Measurements from ENCODE around the gene OR10P1. TPM values are rescaled to one million over a fixed set of nuclear protein-coding genes. Genes with fewer than 3 reads are reported as not detected.
"Not testable (repeated sequence)": the region's sequence is repeated elsewhere in the genome, so short reads cannot be mapped to it uniquely, and the experiment has no call there.

Gene OR10P1, protein sequence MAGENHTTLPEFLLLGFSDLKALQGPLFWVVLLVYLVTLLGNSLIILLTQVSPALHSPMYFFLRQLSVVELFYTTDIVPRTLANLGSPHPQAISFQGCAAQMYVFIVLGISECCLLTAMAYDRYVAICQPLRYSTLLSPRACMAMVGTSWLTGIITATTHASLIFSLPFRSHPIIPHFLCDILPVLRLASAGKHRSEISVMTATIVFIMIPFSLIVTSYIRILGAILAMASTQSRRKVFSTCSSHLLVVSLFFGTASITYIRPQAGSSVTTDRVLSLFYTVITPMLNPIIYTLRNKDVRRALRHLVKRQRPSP
- not detected for total RNA-seq
- long read RNA-seq: 0 reads

DNA sequence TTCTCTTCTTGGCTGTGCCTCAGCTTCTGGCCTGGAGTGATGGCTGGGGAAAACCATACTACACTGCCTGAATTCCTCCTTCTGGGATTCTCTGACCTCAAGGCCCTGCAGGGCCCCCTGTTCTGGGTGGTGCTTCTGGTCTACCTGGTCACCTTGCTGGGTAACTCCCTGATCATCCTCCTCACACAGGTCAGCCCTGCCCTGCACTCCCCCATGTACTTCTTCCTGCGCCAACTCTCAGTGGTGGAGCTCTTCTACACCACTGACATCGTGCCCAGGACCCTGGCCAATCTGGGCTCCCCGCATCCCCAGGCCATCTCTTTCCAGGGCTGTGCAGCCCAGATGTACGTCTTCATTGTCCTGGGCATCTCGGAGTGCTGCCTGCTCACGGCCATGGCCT lies at the start of gene OR10P1:
Gene OR10P1 (plus strand): TSS at position 40 of the 400 bp plus-strand sequence. CDS start 0 bp downstream, at position 40.
- Histone ChIP-seq H3K4me1 (peaks cover 31% of the 10 kb centered on the region), H3K27me3 (ENCODE audit: low read depth) (peaks cover 5% of the 10 kb centered on the region), H3K36me3 (no peaks in the 10 kb centered on the region), H3K27ac (replicated peaks) (peak within 1 kb of the TSS; percentile 80), H3K9me3 (replicated peaks) (no peaks in the 10 kb centered on the region), H3K4me3 (no peak within 1 kb of the TSS)
- TF ChIP-seq, protein P1, sequence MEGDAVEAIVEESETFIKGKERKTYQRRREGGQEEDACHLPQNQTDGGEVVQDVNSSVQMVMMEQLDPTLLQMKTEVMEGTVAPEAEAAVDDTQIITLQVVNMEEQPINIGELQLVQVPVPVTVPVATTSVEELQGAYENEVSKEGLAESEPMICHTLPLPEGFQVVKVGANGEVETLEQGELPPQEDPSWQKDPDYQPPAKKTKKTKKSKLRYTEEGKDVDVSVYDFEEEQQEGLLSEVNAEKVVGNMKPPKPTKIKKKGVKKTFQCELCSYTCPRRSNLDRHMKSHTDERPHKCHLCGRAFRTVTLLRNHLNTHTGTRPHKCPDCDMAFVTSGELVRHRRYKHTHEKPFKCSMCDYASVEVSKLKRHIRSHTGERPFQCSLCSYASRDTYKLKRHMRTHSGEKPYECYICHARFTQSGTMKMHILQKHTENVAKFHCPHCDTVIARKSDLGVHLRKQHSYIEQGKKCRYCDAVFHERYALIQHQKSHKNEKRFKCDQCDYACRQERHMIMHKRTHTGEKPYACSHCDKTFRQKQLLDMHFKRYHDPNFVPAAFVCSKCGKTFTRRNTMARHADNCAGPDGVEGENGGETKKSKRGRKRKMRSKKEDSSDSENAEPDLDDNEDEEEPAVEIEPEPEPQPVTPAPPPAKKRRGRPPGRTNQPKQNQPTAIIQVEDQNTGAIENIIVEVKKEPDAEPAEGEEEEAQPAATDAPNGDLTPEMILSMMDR (IDR thresholded peaks at IDR 0.05; ENCODE audit: borderline replicate concordance): no peak
- DNase-seq: no peak
- intact Hi-C loops (cut with micrococcal nuclease): no loop called here

DNA sequence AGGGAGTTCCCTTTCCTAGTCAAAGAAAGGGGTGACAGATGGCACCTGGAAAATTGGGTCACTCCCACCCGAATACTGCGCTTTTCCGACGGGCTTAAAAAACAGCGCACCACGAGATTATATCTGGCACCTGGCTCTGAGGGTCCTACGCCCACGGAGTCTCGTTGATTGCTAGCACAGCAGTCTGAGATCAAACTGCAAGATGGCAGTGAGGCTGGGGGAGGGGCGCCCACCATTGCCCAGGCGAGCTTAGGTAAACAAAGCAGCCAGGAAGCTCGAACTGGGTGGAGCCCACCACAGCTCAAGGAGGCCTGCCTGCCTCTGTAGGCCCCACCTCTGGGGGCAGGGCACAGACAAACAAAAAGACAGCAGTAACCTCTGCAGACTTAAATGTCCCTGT lies 46.5 kb upstream of the OR10P1 start:
- H3K9me3 ChIP-seq (replicated peaks); H3K4me1 ChIP-seq; H3K36me3 ChIP-seq; intact Hi-C loops (cut with micrococcal nuclease); H3K27ac ChIP-seq (replicated peaks); DNase-seq; H3K4me3 ChIP-seq: not testable (repeated sequence)
- peaks cover 11% of the 10 kb centered on the region for H3K27me3 ChIP-seq (ENCODE audit: low read depth)

DNA sequence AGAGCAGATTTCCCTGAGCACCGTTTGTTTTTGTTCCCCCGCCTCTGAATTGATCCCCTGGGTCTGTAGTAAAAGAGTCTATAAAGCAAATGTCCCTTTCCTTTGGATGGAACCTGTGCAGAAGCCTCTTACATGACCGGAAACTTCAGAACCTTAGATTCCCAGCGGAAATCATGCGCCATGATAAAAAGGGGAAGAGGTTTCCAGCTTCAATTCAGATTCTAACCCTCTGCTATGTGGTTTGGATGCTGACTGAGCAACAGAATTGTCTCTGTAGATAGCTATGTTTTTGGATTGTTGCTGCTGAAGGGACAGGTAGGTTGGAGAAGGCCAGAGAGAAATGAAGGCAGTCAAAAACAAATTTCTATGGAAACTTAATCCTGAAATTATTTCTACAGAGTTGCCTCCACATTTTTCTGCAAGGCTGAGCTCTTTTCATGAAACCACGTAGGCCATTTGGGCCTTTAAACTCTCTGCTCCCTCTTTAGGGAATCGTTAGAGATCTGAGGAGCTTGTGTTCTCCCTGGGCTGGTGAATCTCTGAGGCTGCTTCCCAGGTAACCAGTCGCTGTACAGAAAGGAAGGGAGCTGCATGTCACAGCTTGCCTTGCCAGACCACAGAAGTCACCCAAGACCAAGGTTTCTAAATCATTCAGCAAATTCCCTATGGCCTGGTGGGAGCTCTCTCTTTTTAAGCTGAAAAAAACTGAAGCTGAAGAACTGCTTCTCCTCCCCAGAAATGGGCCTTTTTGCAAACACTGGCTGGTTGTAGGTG lies 28.7 kb upstream of the OR10P1 start:
- TF ChIP-seq, protein P1 (IDR thresholded peaks at IDR 0.05; ENCODE audit: borderline replicate concordance): no peak

DNA sequence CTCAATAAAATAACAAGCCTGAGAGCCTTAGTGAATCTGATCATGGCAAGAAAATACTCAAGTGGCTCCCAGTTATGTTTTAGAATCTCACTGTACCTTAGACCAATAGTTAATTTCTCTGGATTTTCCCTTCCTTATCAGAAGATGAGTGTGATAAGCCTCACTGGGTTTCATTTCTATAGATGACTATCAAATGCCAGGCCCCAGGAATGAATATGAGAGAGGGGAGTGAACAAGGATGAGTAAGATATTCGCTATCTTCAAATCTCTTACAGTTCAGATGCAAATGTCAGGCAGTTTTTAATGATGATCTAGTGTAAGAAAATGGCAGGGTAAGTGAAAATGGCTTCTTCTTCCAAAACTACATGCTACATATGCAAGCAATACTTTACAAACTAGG lies 26.1 kb upstream of the OR10P1 start:
- Histone ChIP-seq H3K27ac (replicated peaks) (no peak overlapping the region), H3K4me1 (no peaks in the 10 kb centered on the region), H3K36me3 (no peaks in the 10 kb centered on the region), H3K9me3 (replicated peaks) (peaks cover 17% of the 10 kb centered on the region), H3K4me3 (no peak overlapping the region), H3K27me3 (ENCODE audit: low read depth) (no peaks in the 10 kb centered on the region)
- intact Hi-C loops (cut with micrococcal nuclease): no loop called here
- TF ChIP-seq, protein P1 (IDR thresholded peaks at IDR 0.05; ENCODE audit: borderline replicate concordance): no peak
- DNase-seq: no peak

More for the DNA sequence above, 28.7 kb upstream of the OR10P1 start:
- no peak for DNase-seq
- H3K4me3 ChIP-seq: no peak overlapping the region
- H3K9me3 ChIP-seq (replicated peaks): peaks cover 2% of the 10 kb centered on the region
- no peaks in the 10 kb centered on the region for H3K36me3 ChIP-seq
- intact Hi-C loops (cut with micrococcal nuclease): no loop called here
- H3K27ac ChIP-seq (replicated peaks): no peak overlapping the region
- no peaks in the 10 kb centered on the region for H3K4me1 ChIP-seq
- no peaks in the 10 kb centered on the region for H3K27me3 ChIP-seq (ENCODE audit: low read depth)

DNA sequence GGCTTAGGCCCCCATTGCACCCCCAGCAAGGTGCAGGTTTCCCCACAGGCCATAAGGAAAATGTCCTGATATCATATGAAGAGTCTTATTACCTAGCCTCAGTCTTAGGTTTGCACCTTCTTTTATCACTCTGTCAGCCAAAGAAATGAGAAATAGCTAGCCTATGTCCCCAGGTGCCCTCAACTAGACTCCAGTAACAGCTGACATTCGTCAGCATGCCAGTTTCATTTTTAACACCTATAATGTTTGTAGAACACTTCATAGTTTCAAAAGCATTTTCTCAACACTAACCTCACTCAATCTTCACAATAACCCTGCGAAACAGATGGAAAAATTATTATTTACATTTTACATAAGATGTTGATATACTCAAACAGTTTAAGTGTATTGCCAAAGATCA lies 24.0 kb upstream of the OR10P1 start:
- no peak overlapping the region for H3K4me3 ChIP-seq
- peaks cover 38% of the 10 kb centered on the region for H3K9me3 ChIP-seq (replicated peaks)
- no peaks in the 10 kb centered on the region for H3K36me3 ChIP-seq
- TF ChIP-seq, protein P1 (IDR thresholded peaks at IDR 0.05; ENCODE audit: borderline replicate concordance): no peak
- no peak for DNase-seq
- H3K4me1 ChIP-seq: no peaks in the 10 kb centered on the region
- intact Hi-C loops (cut with micrococcal nuclease): no loop called here
- no peak overlapping the region for H3K27ac ChIP-seq (replicated peaks)
- no peaks in the 10 kb centered on the region for H3K27me3 ChIP-seq (ENCODE audit: low read depth)

DNA sequence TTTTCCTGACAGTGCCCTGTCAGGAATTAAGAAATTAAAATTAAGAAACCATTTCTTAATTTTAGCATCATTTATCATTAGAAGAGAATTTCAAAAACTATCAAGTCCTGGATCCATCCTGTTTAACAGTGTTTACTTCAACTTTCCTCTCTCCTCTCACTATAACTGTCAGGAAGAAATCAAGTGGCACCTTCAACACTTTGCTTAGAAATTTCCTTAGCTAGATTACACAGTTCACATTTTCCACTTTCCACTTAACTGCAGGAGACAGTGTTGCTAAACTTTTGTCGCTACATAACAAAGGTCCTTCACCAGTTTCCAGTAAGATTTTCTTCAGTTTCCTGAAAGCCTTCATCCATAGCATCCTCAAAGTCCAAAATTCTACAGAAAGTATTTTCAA lies 21.9 kb upstream of the OR10P1 start:
- peaks cover under 1% of the 10 kb centered on the region for H3K4me1 ChIP-seq
- H3K27ac ChIP-seq (replicated peaks): no peak overlapping the region
- TF ChIP-seq, protein P1 (IDR thresholded peaks at IDR 0.05; ENCODE audit: borderline replicate concordance): no peak
- no peak overlapping the region for H3K4me3 ChIP-seq
- DNase-seq: no peak
- H3K27me3 ChIP-seq (ENCODE audit: low read depth): no peaks in the 10 kb centered on the region
- H3K9me3 ChIP-seq (replicated peaks): peaks cover 39% of the 10 kb centered on the region
- no peaks in the 10 kb centered on the region for H3K36me3 ChIP-seq
- intact Hi-C loops (cut with micrococcal nuclease): loop anchor here (5.0 kb wide), 1 partner anchor 422 kb away; no protein-coding TSS in a partner anchor
